ENCODE data around the gene HMGB4. TPM values are rescaled to one million over a fixed set of nuclear protein-coding genes. Genes with fewer than 3 reads are reported as not detected.

The HMGB4 gene
- total and polyA plus RNA-seq, 7 donors, result not detected

GRCh38 chr1:33866281-33866680 lies 2.4 kb downstream of the HMGB4 start:
- 19 to 24% (median 21%) methylated on average over 6 of the region's 6 CpGs for WGBS, 3 donors
- Histone ChIP-seq H3K27ac (no peak overlapping the region), H3K9me3 (no peaks in the 10 kb centered on the region), H3K4me3 (no peak overlapping the region), H3K36me3 (ENCODE audit: insufficient read depth in 1 of 2, low read depth in 1 of 2) (no peaks in the 10 kb centered on the region), H3K4me1 (no peaks in the 10 kb centered on the region), H3K27me3 (ENCODE audit: insufficient read depth in 3 of 3, low read length in 2 of 3) (peaks cover 0 to 3% (median 0%) of the 10 kb centered on the region in 3 donors)
- TF ChIP-seq CTCF (IDR thresholded peaks at IDR 0.05), result no peak
- intact Hi-C loops (cut with DNase I), result no loop called here
- DNase-seq (no peak), ATAC-seq (no peak)

- Histone ChIP-seq H3K4me1 (no peaks in the 10 kb centered on the region), H3K36me3 (ENCODE audit: insufficient read depth in 1 of 2, low read depth in 1 of 2) (no peaks in the 10 kb centered on the region), H3K9me3 (no peaks in the 10 kb centered on the region), H3K4me3 (no peak overlapping the region), H3K27ac (no peak overlapping the region), H3K27me3 (ENCODE audit: insufficient read depth in 3 of 3, low read length in 2 of 3) (peaks cover 0 to 3% (median 0%) of the 10 kb centered on the region in 3 donors)
- TF ChIP-seq CTCF (IDR thresholded peaks at IDR 0.05), result no peak
- WGBS, 3 donors, result 83 to 94% (median 92%) methylated on average over 1 of the region's 1 CpG
- no peak for DNase-seq
- ATAC-seq, result no peak
- intact Hi-C loops (cut with DNase I), result no loop called here
These were observed 3.8 kb downstream of the HMGB4 start for GRCh38 chr1:33867684-33868083.

GRCh38 chr1:33872275-33872674 lies 8.4 kb downstream of the HMGB4 start:
- intact Hi-C loops (cut with DNase I), result no loop called here
- DNase-seq, result no peak
- no peaks in the 10 kb centered on the region for H3K9me3 ChIP-seq
- no peak for TF ChIP-seq CTCF (IDR thresholded peaks at IDR 0.05)
- H3K4me3 ChIP-seq, result no peak overlapping the region
- no peaks in the 10 kb centered on the region for H3K36me3 ChIP-seq (ENCODE audit: insufficient read depth in 1 of 2, low read depth in 1 of 2)
- H3K27ac ChIP-seq, result no peak overlapping the region
- H3K27me3 ChIP-seq (ENCODE audit: insufficient read depth in 3 of 3, low read length in 2 of 3), result no peaks in the 10 kb centered on the region
- no peaks in the 10 kb centered on the region for H3K4me1 ChIP-seq
- no peak for ATAC-seq

- no peaks in the 10 kb centered on the region for H3K36me3 ChIP-seq (ENCODE audit: insufficient read depth in 1 of 2, low read depth in 1 of 2)
- no peak overlapping the region for H3K27ac ChIP-seq
- no peaks in the 10 kb centered on the region for H3K27me3 ChIP-seq (ENCODE audit: insufficient read depth in 3 of 3, low read length in 2 of 3)
- no peaks in the 10 kb centered on the region for H3K4me1 ChIP-seq
- H3K9me3 ChIP-seq, result no peaks in the 10 kb centered on the region
- ATAC-seq (no peak), DNase-seq (no peak)
- no peak overlapping the region for H3K4me3 ChIP-seq
- intact Hi-C loops (cut with DNase I), result no loop called here
- WGBS, 3 donors, result 18 to 28% (median 22%) methylated on average over 2 of the region's 2 CpGs
- TF ChIP-seq CTCF (IDR thresholded peaks at IDR 0.05), result no peak
These were observed 8.8 kb downstream of the HMGB4 start for GRCh38 chr1:33872683-33873082.

- H3K27ac ChIP-seq, result no peak overlapping the region
- DNase-seq, result no peak
- H3K27me3 ChIP-seq (ENCODE audit: insufficient read depth in 3 of 3, low read length in 2 of 3), result no peaks in the 10 kb centered on the region
- TF ChIP-seq CTCF (IDR thresholded peaks at IDR 0.05), result no peak
- no peak for ATAC-seq
- no peaks in the 10 kb centered on the region for H3K9me3 ChIP-seq
- intact Hi-C loops (cut with DNase I), result no loop called here
- no peak overlapping the region for H3K4me3 ChIP-seq
- no peaks in the 10 kb centered on the region for H3K36me3 ChIP-seq (ENCODE audit: insufficient read depth in 1 of 2, low read depth in 1 of 2)
- WGBS, 3 donors, result 28 to 33% (median 28%) methylated on average over 7 of the region's 7 CpGs
- H3K4me1 ChIP-seq, result no peaks in the 10 kb centered on the region
These were observed 10.8 kb downstream of the HMGB4 start for GRCh38 chr1:33874636-33875035.
